Measurements from ENCODE around the gene IFNLR1. TPM values are rescaled to one million over a fixed set of nuclear protein-coding genes. Genes with fewer than 3 reads are reported as not detected.
A peak's percentile ranks its signal among the peaks of the same experiment; 100 is the strongest.

IFNLR1 gene
- total RNA-seq, 1 experiment from 2014 or later, result 9.6 TPM

DNA sequence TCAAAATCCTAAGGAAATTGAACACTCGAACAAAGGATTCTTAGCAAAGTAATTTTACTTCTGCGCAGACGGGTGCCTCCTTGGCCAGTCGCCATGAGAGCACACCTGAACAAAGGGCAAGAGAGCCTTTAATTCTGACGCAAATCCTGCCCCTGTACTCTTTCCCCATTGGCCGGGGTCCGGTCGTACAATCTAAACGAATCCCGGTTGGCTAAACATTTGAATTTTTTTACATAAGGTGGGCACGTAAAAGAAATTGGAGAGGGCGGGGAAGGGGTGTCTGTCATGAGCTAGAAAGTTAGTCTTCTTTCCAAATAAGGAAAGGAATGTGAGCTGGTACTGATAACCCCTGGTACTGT lies 35.9 kb downstream of the IFNLR1 start:
- DNase-seq, result peak; percentile 96
- Histone ChIP-seq H3K4ac (ENCODE audit: low read depth, low read length) (peak overlapping the region; percentile 100; the same call in 1 of the 2 replicates), H2BK5ac (ENCODE audit: insufficient read length, low read length) (peak overlapping the region; percentile 87), H2AK5ac (ENCODE audit: insufficient read length, low read length) (no peak overlapping the region), H2AFZ (ENCODE audit: low read length) (no peak overlapping the region), H4K8ac (replicated peaks; ENCODE audit: insufficient read length, low read depth, low read length) (peak overlapping the region; percentile 92), H3K14ac (ENCODE audit: insufficient read depth, low read length) (peak overlapping the region; percentile 98; the same call in 1 of the 2 replicates), H3K23ac (ENCODE audit: insufficient read length, low read depth, low read length) (no peak overlapping the region), H3K56ac (ENCODE audit: insufficient read length, low read depth, low read length) (peak overlapping the region; percentile 95), H3K4me1 (ENCODE audit: insufficient read depth, low read length) (no peaks in the 10 kb centered on the region; the same call in 1 of the 2 replicates), H3K27me3 (ENCODE audit: insufficient read depth, low read length) (no peaks in the 10 kb centered on the region), H3T11ph (ENCODE audit: low read length) (peak overlapping the region; percentile 100), H4K5ac (ENCODE audit: insufficient read length, low read depth, low read length) (peak overlapping the region; percentile 100), H2BK12ac (ENCODE audit: insufficient read length, low read depth, low read length) (no peak overlapping the region), H2BK20ac (ENCODE audit: low read depth, low read length, poor library complexity, severe bottlenecking) (no peak overlapping the region), H4K20me1 (ENCODE audit: control insufficient read depth, insufficient read depth, insufficient read length) (no peaks in the 10 kb centered on the region), H3K27ac (ENCODE audit: insufficient read length, low read depth, low read length) (peak overlapping the region; percentile 99), H3K18ac (ENCODE audit: insufficient read length, low read depth, low read length) (peak overlapping the region; percentile 100), H4K91ac (ENCODE audit: insufficient read length, low read depth, low read length) (peak overlapping the region; percentile 93), H2BK15ac (ENCODE audit: low read depth, low read length) (no peak overlapping the region), H3K79me1 (ENCODE audit: insufficient read depth, low read depth, low read length, poor library complexity, severe bottlenecking) (no peaks in the 10 kb centered on the region), H3K4me2 (ENCODE audit: insufficient read depth, insufficient read length, low read length) (peak overlapping the region; percentile 59), H3K9ac (ENCODE audit: extremely low read depth, insufficient read length, low read length) (peak overlapping the region; percentile 100), H3K79me2 (ENCODE audit: insufficient read depth, low read length) (no peaks in the 10 kb centered on the region), H3K23me2 (ENCODE audit: insufficient read length, low read depth, low read length, poor library complexity, severe bottlenecking) (peaks cover 5% of the 10 kb centered on the region), H2BK120ac (ENCODE audit: low read depth, low read length, poor library complexity, severe bottlenecking) (peak overlapping the region; percentile 100), H3K9me3 (ENCODE audit: control insufficient read depth, low read depth, low read length) (no peaks in the 10 kb centered on the region)
- peaks cover 2 to 12% (median 10%) of the 10 kb centered on the region in 3 experiments; a peak in 6 of 7 replicates for H3K36me3 Mint-ChIP-seq (ENCODE audit: insufficient read depth in 1 of 3, low read depth in 3 of 3)
- H3K4me3 Mint-ChIP-seq, result peak overlapping the region; percentile 53 to 78
- peak overlapping the region; percentile 90 to 98 (median 98) for H3K27ac Mint-ChIP-seq
- TF ChIP-seq CTCF (conservative IDR thresholded peaks at IDR 0.05), result no peak
- peaks cover 46 to 51% of the 10 kb centered on the region in 2 experiments for H3K4me1 Mint-ChIP-seq
- H3K27me3 Mint-ChIP-seq (ENCODE audit: low read depth), result no peaks in the 10 kb centered on the region; the same call in 1 of the 2 replicates
- H3K9me3 Mint-ChIP-seq, result no peaks in the 10 kb centered on the region; a peak in 1 of 5 replicates
- WGBS (ENCODE audit: extremely low coverage, insufficient read length, low lambda C conversion rate), result no CpG with 5 or more reads among the region's 12 CpGs

All from H9 (cell line).